ENCODE data around the gene GPD2. TPM values are rescaled to one million over a fixed set of nuclear protein-coding genes. Genes with fewer than 3 reads are reported as not detected.

The GPD2 gene
- total RNA-seq, 1 donor, result 59.7 TPM

DNA sequence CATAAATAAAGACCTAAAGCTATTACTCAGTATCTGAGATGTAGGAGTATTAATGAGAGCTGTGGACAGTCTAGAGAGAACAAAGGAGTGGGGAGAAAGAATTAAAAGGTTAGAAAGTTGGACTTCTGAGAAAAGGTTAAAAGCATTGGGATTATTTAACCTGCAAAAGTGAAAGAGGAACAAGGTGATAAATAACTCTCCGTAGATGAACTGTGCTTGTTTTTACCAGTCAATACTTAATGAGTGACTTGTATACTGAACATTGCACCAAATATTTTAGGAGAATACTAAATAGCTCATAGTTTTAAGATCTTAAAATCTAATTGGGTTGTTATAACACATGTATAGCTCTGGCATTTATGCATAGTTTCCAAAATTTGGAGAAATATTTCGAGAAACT, 137.5 kb downstream of the GPD2 start:
- no peaks in the 10 kb centered on the region for H3K9me3 ChIP-seq (ENCODE audit: low read depth, low read length)
- no peaks in the 10 kb centered on the region for H3K27me3 ChIP-seq (ENCODE audit: insufficient read depth, low read length)
- no peaks in the 10 kb centered on the region for H3K4me1 ChIP-seq (ENCODE audit: insufficient read depth, low read length)
- H2AFZ ChIP-seq (ENCODE audit: low read length), result no peak overlapping the region
- H3K4me3 ChIP-seq (ENCODE audit: insufficient read depth, low read length), result no peak overlapping the region
- peaks cover 3% of the 10 kb centered on the region for H3K36me3 ChIP-seq (ENCODE audit: insufficient read depth, low read length)
- no peak for DNase-seq (ENCODE audit: insufficient read length, low spot score, missing footprints)
- H3K4me2 ChIP-seq (ENCODE audit: insufficient read depth, low read length), result no peak overlapping the region
- H3K79me2 ChIP-seq (ENCODE audit: insufficient read depth, low read length), result no peaks in the 10 kb centered on the region
- no peaks in the 10 kb centered on the region for H4K20me1 ChIP-seq (ENCODE audit: insufficient read depth, low read length)
- no peak overlapping the region for H3K27ac ChIP-seq (ENCODE audit: low read depth, low read length)
- TF ChIP-seq, protein P1, sequence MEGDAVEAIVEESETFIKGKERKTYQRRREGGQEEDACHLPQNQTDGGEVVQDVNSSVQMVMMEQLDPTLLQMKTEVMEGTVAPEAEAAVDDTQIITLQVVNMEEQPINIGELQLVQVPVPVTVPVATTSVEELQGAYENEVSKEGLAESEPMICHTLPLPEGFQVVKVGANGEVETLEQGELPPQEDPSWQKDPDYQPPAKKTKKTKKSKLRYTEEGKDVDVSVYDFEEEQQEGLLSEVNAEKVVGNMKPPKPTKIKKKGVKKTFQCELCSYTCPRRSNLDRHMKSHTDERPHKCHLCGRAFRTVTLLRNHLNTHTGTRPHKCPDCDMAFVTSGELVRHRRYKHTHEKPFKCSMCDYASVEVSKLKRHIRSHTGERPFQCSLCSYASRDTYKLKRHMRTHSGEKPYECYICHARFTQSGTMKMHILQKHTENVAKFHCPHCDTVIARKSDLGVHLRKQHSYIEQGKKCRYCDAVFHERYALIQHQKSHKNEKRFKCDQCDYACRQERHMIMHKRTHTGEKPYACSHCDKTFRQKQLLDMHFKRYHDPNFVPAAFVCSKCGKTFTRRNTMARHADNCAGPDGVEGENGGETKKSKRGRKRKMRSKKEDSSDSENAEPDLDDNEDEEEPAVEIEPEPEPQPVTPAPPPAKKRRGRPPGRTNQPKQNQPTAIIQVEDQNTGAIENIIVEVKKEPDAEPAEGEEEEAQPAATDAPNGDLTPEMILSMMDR (IDR thresholded peaks at IDR 0.05; ENCODE audit: extremely low read depth, low read depth, low read length), result no peak

DNA sequence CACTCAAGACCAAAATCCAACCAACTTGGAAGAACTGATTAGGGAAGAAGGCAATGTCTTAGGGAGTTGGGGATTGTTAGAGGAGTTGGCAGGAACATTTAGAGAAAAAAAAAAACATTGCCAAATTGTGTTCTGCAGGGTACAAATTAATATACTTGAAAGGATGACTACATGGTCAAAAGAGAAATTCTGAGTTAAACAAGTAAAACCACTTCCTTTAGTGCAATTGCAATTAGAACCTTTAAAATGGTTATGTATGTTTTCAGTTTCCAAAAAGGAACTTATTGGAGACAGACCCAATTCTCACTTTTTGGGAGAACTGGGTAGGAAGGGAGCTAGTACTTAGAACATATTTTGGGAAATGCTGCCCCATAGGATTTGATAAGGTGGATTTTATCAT, 137.9 kb downstream of the GPD2 start:
- H3K27ac ChIP-seq (ENCODE audit: low read depth, low read length), result no peak overlapping the region
- no peaks in the 10 kb centered on the region for H3K27me3 ChIP-seq (ENCODE audit: insufficient read depth, low read length)
- no peak overlapping the region for H3K4me2 ChIP-seq (ENCODE audit: insufficient read depth, low read length)
- DNase-seq (ENCODE audit: insufficient read length, low spot score, missing footprints), result no peak
- no peaks in the 10 kb centered on the region for H3K9me3 ChIP-seq (ENCODE audit: low read depth, low read length)
- H4K20me1 ChIP-seq (ENCODE audit: insufficient read depth, low read length), result no peaks in the 10 kb centered on the region
- H3K4me3 ChIP-seq (ENCODE audit: insufficient read depth, low read length), result no peak overlapping the region
- H3K79me2 ChIP-seq (ENCODE audit: insufficient read depth, low read length), result no peaks in the 10 kb centered on the region
- TF ChIP-seq, protein P1 (IDR thresholded peaks at IDR 0.05; ENCODE audit: extremely low read depth, low read depth, low read length), result no peak
- no peaks in the 10 kb centered on the region for H3K36me3 ChIP-seq (ENCODE audit: insufficient read depth, low read length)
- no peak overlapping the region for H2AFZ ChIP-seq (ENCODE audit: low read length)
- no peaks in the 10 kb centered on the region for H3K4me1 ChIP-seq (ENCODE audit: insufficient read depth, low read length)

DNA sequence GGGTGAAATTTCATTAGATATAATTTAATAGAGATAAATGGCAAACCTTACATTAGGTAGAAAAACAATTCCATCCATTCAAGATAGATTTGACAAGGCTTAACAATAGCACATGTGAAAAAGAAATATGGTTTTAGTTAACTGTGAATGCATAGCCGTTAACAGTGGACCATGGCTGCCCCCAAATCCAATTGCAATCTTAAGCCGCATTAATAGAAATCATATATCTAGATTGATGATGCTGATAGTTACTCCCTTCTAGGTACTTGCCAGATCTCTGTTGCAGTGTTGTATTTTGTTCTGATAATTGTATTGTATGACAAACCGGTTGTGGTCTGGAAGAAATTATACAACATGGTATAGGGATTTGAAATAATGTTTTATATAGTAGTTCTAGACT, 139.8 kb downstream of the GPD2 start:
- Histone ChIP-seq H2AFZ (ENCODE audit: low read length) (no peak overlapping the region), H3K4me2 (ENCODE audit: insufficient read depth, low read length) (no peak overlapping the region), H4K20me1 (ENCODE audit: insufficient read depth, low read length) (no peaks in the 10 kb centered on the region), H3K9me3 (ENCODE audit: low read depth, low read length) (no peaks in the 10 kb centered on the region), H3K27me3 (ENCODE audit: insufficient read depth, low read length) (no peaks in the 10 kb centered on the region), H3K4me1 (ENCODE audit: insufficient read depth, low read length) (no peaks in the 10 kb centered on the region), H3K27ac (ENCODE audit: low read depth, low read length) (no peak overlapping the region), H3K79me2 (ENCODE audit: insufficient read depth, low read length) (no peaks in the 10 kb centered on the region), H3K4me3 (ENCODE audit: insufficient read depth, low read length) (no peak overlapping the region), H3K36me3 (ENCODE audit: insufficient read depth, low read length) (no peaks in the 10 kb centered on the region)
- TF ChIP-seq, protein P1 (IDR thresholded peaks at IDR 0.05; ENCODE audit: extremely low read depth, low read depth, low read length), result no peak
- no peak for DNase-seq (ENCODE audit: insufficient read length, low spot score, missing footprints)

DNA sequence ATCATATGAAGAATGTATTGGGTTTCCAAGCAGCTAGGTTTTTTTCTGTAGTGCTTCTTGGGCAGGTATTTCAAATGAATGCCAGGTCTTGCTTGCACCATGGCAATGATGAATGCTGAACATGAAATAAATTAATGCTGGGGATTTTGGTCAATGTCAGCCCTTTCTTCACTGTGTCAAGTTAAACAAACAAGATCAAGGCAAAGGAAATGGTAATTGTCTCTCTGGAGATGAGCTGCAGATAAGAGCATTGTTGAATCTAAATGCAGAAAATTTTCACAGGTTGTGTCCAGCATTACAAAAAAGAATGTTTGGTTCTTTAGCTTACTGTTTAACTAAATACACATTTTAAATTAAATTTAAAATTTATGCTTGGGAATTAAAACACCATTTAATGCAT, 144.3 kb downstream of the GPD2 start:
- no peak for DNase-seq (ENCODE audit: insufficient read length, low spot score, missing footprints)
- Histone ChIP-seq H3K79me2 (ENCODE audit: insufficient read depth, low read length) (no peaks in the 10 kb centered on the region), H3K4me3 (ENCODE audit: insufficient read depth, low read length) (no peak overlapping the region), H3K36me3 (ENCODE audit: insufficient read depth, low read length) (peaks cover 6% of the 10 kb centered on the region), H3K4me2 (ENCODE audit: insufficient read depth, low read length) (no peak overlapping the region), H4K20me1 (ENCODE audit: insufficient read depth, low read length) (no peaks in the 10 kb centered on the region), H2AFZ (ENCODE audit: low read length) (no peak overlapping the region), H3K4me1 (ENCODE audit: insufficient read depth, low read length) (no peaks in the 10 kb centered on the region), H3K9me3 (ENCODE audit: low read depth, low read length) (no peaks in the 10 kb centered on the region), H3K27ac (ENCODE audit: low read depth, low read length) (no peak overlapping the region), H3K27me3 (ENCODE audit: insufficient read depth, low read length) (no peaks in the 10 kb centered on the region)
- TF ChIP-seq, protein P1 (IDR thresholded peaks at IDR 0.05; ENCODE audit: extremely low read depth, low read depth, low read length), result no peak

Measured in osteoblast (primary cell).